Measurements from ENCODE around the gene DNAJC5.
A peak's percentile ranks its signal among the peaks of the same experiment; 100 is the strongest.

Gene DNAJC5

DNA sequence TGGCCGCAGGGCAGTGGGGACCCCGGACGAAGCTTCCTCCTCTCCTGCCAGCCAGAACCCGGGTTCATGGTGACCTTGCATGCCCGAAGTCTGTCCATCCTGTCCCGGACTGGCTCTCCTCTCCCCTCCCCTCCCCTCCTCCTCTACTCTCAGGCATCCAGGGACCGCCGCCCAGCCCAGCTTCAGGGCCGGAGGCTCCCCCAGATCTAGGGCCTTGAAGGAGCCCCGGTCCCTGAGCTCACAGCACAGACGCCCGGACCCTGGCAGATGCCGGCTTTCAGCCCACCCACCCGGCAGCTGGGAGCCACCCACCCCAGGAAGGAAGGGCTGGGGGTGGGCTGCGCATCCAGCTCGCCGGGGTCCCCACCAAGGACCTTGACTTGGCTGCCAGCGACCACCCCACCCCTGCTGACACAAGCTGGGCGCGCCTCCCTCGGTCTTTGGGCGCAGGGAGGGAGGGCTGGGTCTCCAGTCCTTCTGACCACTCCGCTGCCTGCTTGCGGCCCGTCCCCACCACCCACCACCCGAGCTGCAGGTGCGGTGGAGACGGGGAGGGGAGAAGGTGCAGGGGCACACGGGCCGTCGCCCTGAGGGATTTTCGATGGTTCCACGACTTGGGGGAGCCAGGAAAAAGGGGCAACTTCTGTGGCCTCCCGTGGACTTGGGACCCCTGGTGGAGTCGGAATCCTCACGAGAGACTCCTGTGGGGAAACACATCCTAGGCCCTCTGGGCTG, 39.4 kb upstream of the DNAJC5 start:
- H4K91ac ChIP-seq (ENCODE audit: low read depth, low read length, poor library complexity) = peak overlapping the region; percentile 85
- H2BK12ac ChIP-seq (ENCODE audit: low read length) = peak overlapping the region; percentile 84
- peak overlapping the region; percentile 84 for H3K9ac ChIP-seq (ENCODE audit: low read depth, low read length, poor library complexity)
- H3K4me1 ChIP-seq (ENCODE audit: control insufficient read depth in 2 of 2, insufficient read depth in 1 of 2, low read depth in 1 of 2, low read length in 2 of 2) = peaks cover 32 to 40% of the 10 kb centered on the region in 2 donors
- no peaks in the 10 kb centered on the region for H3K79me1 ChIP-seq (ENCODE audit: low read depth, low read length)
- peak overlapping the region; percentile 71 for H3K14ac ChIP-seq (ENCODE audit: low read length)
- peak overlapping the region; percentile 98 for H2BK15ac ChIP-seq (ENCODE audit: low read length)
- peak overlapping the region; percentile 59 for H2AFZ ChIP-seq (ENCODE audit: low read length)
- H3K27ac ChIP-seq (replicated peaks; ENCODE audit: low read length) = no peak overlapping the region
- H3K4me3 ChIP-seq (ENCODE audit: low read length in 2 of 2) = no peak overlapping the region
- peaks cover 0 to 3% of the 10 kb centered on the region in 2 donors for H3K9me3 ChIP-seq (replicated peaks in 1 of 2; ENCODE audit: control insufficient read depth in 2 of 2, insufficient read depth in 1 of 2, low read depth in 1 of 2, low read length in 2 of 2)
- H2BK5ac ChIP-seq (ENCODE audit: low read length) = peak overlapping the region; percentile 75
- DNase-seq (ENCODE audit: low spot score) = no peak
- peak overlapping the region; percentile 95 for H3K18ac ChIP-seq (ENCODE audit: low read length)
- H2BK120ac ChIP-seq (ENCODE audit: low read depth, low read length) = peak overlapping the region; percentile 87
- peak overlapping the region; percentile 89 for H3K23ac ChIP-seq (ENCODE audit: low read depth, low read length, poor library complexity)
- peak overlapping the region; percentile 96 for H4K8ac ChIP-seq (ENCODE audit: low read depth, low read length)
- peak overlapping the region; percentile 49 for H3K4me2 ChIP-seq (ENCODE audit: insufficient read depth, low read length, poor library complexity, severe bottlenecking)
- H3K27me3 ChIP-seq (ENCODE audit: control insufficient read depth in 3 of 3, insufficient read depth in 3 of 3, low read depth in 1 of 3, low read length in 3 of 3) = no peaks in the 10 kb centered on the region
- no CpG with 5 or more reads among the region's 36 CpGs for WGBS, 2 donors (ENCODE audit: extremely low coverage in 2 of 2, insufficient read length in 2 of 2, insufficient replicate concordance in 1 of 2)
- no peaks in the 10 kb centered on the region for H3K36me3 ChIP-seq (replicated peaks in 1 of 2; ENCODE audit: control insufficient read depth in 2 of 2, insufficient read depth in 2 of 2, low read length in 2 of 2)
- peak overlapping the region; percentile 100 for H2AK5ac ChIP-seq (ENCODE audit: low read depth, low read length)
- H3K4ac ChIP-seq (ENCODE audit: low read length) = peak overlapping the region; percentile 89

DNA sequence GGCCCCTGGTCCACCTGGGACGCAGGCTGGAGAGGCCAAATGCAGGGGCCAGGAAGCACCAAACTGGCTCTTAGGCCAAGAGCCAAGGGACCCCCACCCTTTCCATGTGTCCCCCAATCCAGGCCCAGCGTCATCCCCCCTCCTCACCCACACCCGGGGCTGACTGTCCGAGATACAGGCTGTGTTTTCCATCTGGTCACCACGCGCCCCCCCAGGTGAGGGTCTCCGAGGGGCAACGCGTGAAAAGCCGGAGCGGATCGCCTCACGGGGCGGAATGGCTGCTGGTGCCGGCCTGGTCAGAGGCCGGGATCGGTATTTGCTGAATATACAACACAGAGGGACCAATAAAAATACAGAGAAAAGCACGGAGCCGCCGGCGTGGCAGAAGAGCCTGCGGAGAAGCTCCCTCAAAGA, 38.8 kb upstream of the DNAJC5 start:
- Histone ChIP-seq H2BK15ac (ENCODE audit: low read length) (peak overlapping the region; percentile 98), H3K4me3 (ENCODE audit: low read length in 2 of 2) (no peak overlapping the region), H3K18ac (ENCODE audit: low read length) (peak overlapping the region; percentile 95), H2BK120ac (ENCODE audit: low read depth, low read length) (peak overlapping the region; percentile 48), H2BK5ac (ENCODE audit: low read length) (peak overlapping the region; percentile 75), H2AK5ac (ENCODE audit: low read depth, low read length) (peak overlapping the region; percentile 100), H2BK12ac (ENCODE audit: low read length) (peak overlapping the region; percentile 84), H3K27me3 (ENCODE audit: control insufficient read depth in 3 of 3, insufficient read depth in 3 of 3, low read depth in 1 of 3, low read length in 3 of 3) (no peaks in the 10 kb centered on the region), H3K36me3 (replicated peaks in 1 of 2; ENCODE audit: control insufficient read depth in 2 of 2, insufficient read depth in 2 of 2, low read length in 2 of 2) (peaks cover 0 to 5% of the 10 kb centered on the region in 2 donors), H3K9me3 (replicated peaks in 1 of 2; ENCODE audit: control insufficient read depth in 2 of 2, insufficient read depth in 1 of 2, low read depth in 1 of 2, low read length in 2 of 2) (no peaks in the 10 kb centered on the region), H3K4ac (ENCODE audit: low read length) (peak overlapping the region; percentile 89), H3K4me2 (ENCODE audit: insufficient read depth, low read length, poor library complexity, severe bottlenecking) (no peak overlapping the region), H3K4me1 (ENCODE audit: control insufficient read depth in 2 of 2, insufficient read depth in 1 of 2, low read depth in 1 of 2, low read length in 2 of 2) (peaks cover 32 to 40% of the 10 kb centered on the region in 2 donors), H3K23ac (ENCODE audit: low read depth, low read length, poor library complexity) (no peak overlapping the region), H4K91ac (ENCODE audit: low read depth, low read length, poor library complexity) (no peak overlapping the region), H2AFZ (ENCODE audit: low read length) (no peak overlapping the region), H4K8ac (ENCODE audit: low read depth, low read length) (no peak overlapping the region), H3K14ac (ENCODE audit: low read length) (peak overlapping the region; percentile 49), H3K9ac (ENCODE audit: low read depth, low read length, poor library complexity) (no peak overlapping the region), H3K27ac (replicated peaks; ENCODE audit: low read length) (no peak overlapping the region), H3K79me1 (ENCODE audit: low read depth, low read length) (peaks cover 1% of the 10 kb centered on the region)
- no peak for DNase-seq (ENCODE audit: low spot score)
- no CpG with 5 or more reads among the region's 22 CpGs for WGBS, 2 donors (ENCODE audit: extremely low coverage in 2 of 2, insufficient read length in 2 of 2, insufficient replicate concordance in 1 of 2)

DNA sequence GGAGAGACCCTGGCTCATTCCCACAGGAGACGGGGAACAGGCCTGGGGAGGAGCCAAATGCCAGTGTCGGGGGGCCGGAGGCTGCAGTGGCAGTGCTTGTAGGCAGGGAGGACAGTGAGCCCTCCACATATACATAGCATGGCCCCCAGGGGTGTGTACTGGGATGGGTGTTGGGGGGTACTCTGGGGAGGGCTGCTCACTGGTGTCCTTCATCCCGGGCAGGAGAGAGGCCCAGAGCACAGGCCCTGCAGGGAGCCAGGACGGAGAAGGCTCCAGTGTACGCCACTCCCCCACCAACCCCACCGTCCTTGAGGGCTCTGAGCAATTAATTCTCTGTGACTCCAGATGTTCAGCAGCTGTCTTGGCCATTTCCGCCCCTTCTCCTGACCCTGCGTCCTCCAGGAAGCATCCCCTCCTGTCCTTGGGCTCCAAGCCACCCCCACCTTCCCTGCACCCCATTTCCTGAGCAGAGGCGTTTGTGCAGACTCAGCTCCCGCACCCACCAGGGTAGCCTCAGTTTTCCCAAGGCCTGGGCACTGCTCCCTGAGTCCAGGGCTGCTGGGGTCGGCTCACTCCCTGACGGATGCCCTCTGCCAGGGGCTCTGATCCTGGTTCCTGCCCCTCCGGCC, 37.0 kb upstream of the DNAJC5 start:
- Histone ChIP-seq H3K9me3 (replicated peaks in 1 of 2; ENCODE audit: control insufficient read depth in 2 of 2, insufficient read depth in 1 of 2, low read depth in 1 of 2, low read length in 2 of 2) (no peaks in the 10 kb centered on the region), H3K4me2 (ENCODE audit: insufficient read depth, low read length, poor library complexity, severe bottlenecking) (no peak overlapping the region), H3K18ac (ENCODE audit: low read length) (peak overlapping the region; percentile 89), H2BK15ac (ENCODE audit: low read length) (peak overlapping the region; percentile 94), H3K27me3 (ENCODE audit: control insufficient read depth in 3 of 3, insufficient read depth in 3 of 3, low read depth in 1 of 3, low read length in 3 of 3) (no peaks in the 10 kb centered on the region), H4K91ac (ENCODE audit: low read depth, low read length, poor library complexity) (no peak overlapping the region), H4K8ac (ENCODE audit: low read depth, low read length) (no peak overlapping the region), H2AFZ (ENCODE audit: low read length) (peak overlapping the region; percentile 82), H3K4me3 (ENCODE audit: low read length in 2 of 2) (peak overlapping the region in 1 of 2 donors; percentile 34), H3K4me1 (ENCODE audit: control insufficient read depth in 2 of 2, insufficient read depth in 1 of 2, low read depth in 1 of 2, low read length in 2 of 2) (peaks cover 32 to 40% of the 10 kb centered on the region in 2 donors), H3K9ac (ENCODE audit: low read depth, low read length, poor library complexity) (peak overlapping the region; percentile 80), H3K27ac (replicated peaks; ENCODE audit: low read length) (peak overlapping the region; percentile 44), H3K14ac (ENCODE audit: low read length) (no peak overlapping the region), H2BK5ac (ENCODE audit: low read length) (peak overlapping the region; percentile 66), H2AK5ac (ENCODE audit: low read depth, low read length) (peak overlapping the region; percentile 87), H2BK120ac (ENCODE audit: low read depth, low read length) (peak overlapping the region; percentile 35), H3K36me3 (replicated peaks in 1 of 2; ENCODE audit: control insufficient read depth in 2 of 2, insufficient read depth in 2 of 2, low read length in 2 of 2) (peaks cover 8 to 22% of the 10 kb centered on the region in 2 donors), H3K4ac (ENCODE audit: low read length) (no peak overlapping the region), H2BK12ac (ENCODE audit: low read length) (no peak overlapping the region), H3K79me1 (ENCODE audit: low read depth, low read length) (peaks cover 8% of the 10 kb centered on the region), H3K23ac (ENCODE audit: low read depth, low read length, poor library complexity) (peak overlapping the region; percentile 8)
- no peak for DNase-seq (ENCODE audit: low spot score)
- no CpG with 5 or more reads among the region's 14 CpGs for WGBS, 2 donors (ENCODE audit: extremely low coverage in 2 of 2, insufficient read length in 2 of 2, insufficient replicate concordance in 1 of 2)
